Left hindlimb (tissue), 1 donor: ENCODE measurements around the gene RNASEL.
"Not testable (repeated sequence)": the region's sequence is repeated elsewhere in the genome, so short reads cannot be mapped to it uniquely, and the experiment has no call there.

ENCODE experiments used
- DNase-seq: peaks from one replicate; pipeline ENCODE4 v3.0.0-alpha.2; 2018

The RNASEL gene

GRCh38 chr1:182556279-182556678, 32.8 kb downstream of the RNASEL start:
- no peak for DNase-seq

- no peak for DNase-seq
Measured at GRCh38 chr1:182555493-182555892, 33.6 kb downstream of the RNASEL start.

GRCh38 chr1:182552527-182552926, 36.5 kb downstream of the RNASEL start:
- DNase-seq, result no peak

- no peak for DNase-seq
Measured at GRCh38 chr1:182549811-182550210, 39.2 kb downstream of the RNASEL start.

GRCh38 chr1:182549346-182549745, 39.7 kb downstream of the RNASEL start:
- DNase-seq, result no peak

- DNase-seq, result no peak
Measured at GRCh38 chr1:182533896-182534295, 55.2 kb downstream of the RNASEL start.

- DNase-seq, result not testable (repeated sequence)
Measured at GRCh38 chr1:182528206-182528605, 60.9 kb downstream of the RNASEL start.

GRCh38 chr1:182527680-182528079, 61.4 kb downstream of the RNASEL start:
- DNase-seq, result no peak

- DNase-seq, result no peak
Measured at GRCh38 chr1:182525342-182525741, 63.7 kb downstream of the RNASEL start.
